Natural killer cell (primary cell): ENCODE results near the gene CHKA. TPM values are rescaled to one million over a fixed set of nuclear protein-coding genes. Genes with fewer than 3 reads are reported as not detected.

Experiments
- ATAC-seq, 3 donors: fragments of 150-1000 bp in 2 of 3; fragments of 200-7000 bp in 1 of 3; cut with Tn5 transposase; 1 replicate in 1 of 3; 2 replicates in 2 of 3; pipeline ENCODE4 v1.10.0; 2021; ENCODE audit warnings: mild to moderate bottlenecking in 2 of 3, moderate library complexity in 2 of 3
- DNase-seq, 2 donors: peaks; one replicate each; pipeline versions ENCODE4 v3.0.0 to v3.0.0-alpha.2; 2013 to 2021; ENCODE audit warnings: mixed read lengths in 1 of 2
- H3K27ac ChIP-seq: one replicate; pipeline ENCODE4 v1.5.1; 2013; ENCODE audit warnings: mild to moderate bottlenecking, low read length
- H3K27me3 ChIP-seq: one replicate; pipeline ENCODE4 v1.6.1; 2013; ENCODE audit warnings: low read length; ENCODE audit not compliant: control insufficient read depth, insufficient read depth
- H3K36me3 ChIP-seq: one replicate; pipeline ENCODE4 v1.6.1; 2013; ENCODE audit warnings: low read length; ENCODE audit not compliant: control insufficient read depth, insufficient read depth
- H3K4me1 ChIP-seq: one replicate; pipeline ENCODE4 v1.6.1; 2013; ENCODE audit warnings: low read length; ENCODE audit not compliant: control insufficient read depth, insufficient read depth
- H3K4me3 ChIP-seq: one replicate; pipeline ENCODE4 v1.5.1; 2013; ENCODE audit warnings: low read length
- H3K9me3 ChIP-seq: one replicate; pipeline ENCODE4 v1.6.1; 2013; ENCODE audit warnings: low read length; ENCODE audit not compliant: control insufficient read depth, insufficient read depth
- H3K27ac Mint-ChIP-seq, 2 donors: one replicate each; pipeline ENCODE4 v1.8.0; 2022; ENCODE audit warnings: mild to moderate bottlenecking in 2 of 2, mixed read lengths in 2 of 2, moderate library complexity in 1 of 2
- H3K27me3 Mint-ChIP-seq, 2 donors: one replicate each; pipeline ENCODE4 v1.8.0; 2022; ENCODE audit warnings: low read depth in 2 of 2, mixed read lengths in 2 of 2
- H3K36me3 Mint-ChIP-seq: one replicate; pipeline ENCODE4 v1.8.0; 2022; ENCODE audit warnings: mixed read lengths
- H3K4me1 Mint-ChIP-seq, 2 donors: one replicate each; pipeline ENCODE4 v1.8.0; 2022; ENCODE audit warnings: mixed read lengths in 2 of 2
- H3K4me3 Mint-ChIP-seq: one replicate; pipeline ENCODE4 v1.8.0; 2022; ENCODE audit warnings: mild to moderate bottlenecking, moderate library complexity, mixed read lengths
- H3K9me3 Mint-ChIP-seq, 2 donors: one replicate each; pipeline ENCODE4 v1.8.0; 2022; ENCODE audit warnings: mixed read lengths in 2 of 2
- CTCF ChIP-seq: fragments of 200-600 bp; IDR thresholded peaks from one replicate; pipeline ENCODE4 v1.8.0; 2022; ENCODE audit warnings: antibody characterized with exemption
- WGBS: methylation state at CpG from one replicate; pipeline ENCODE4 v1.1.7; 2013; ENCODE audit warnings: missing lambda C conversion rate; ENCODE audit not compliant: insufficient coverage; 5-methylcytosine and 5-hydroxymethylcytosine counted together
- intact Hi-C: fragments of 100-400 bp; cut with micrococcal nuclease; formaldehyde crosslinking; loops from one replicate; pipeline ENCODE4 v1.14.2; 2022
- total RNA-seq, 4 donors: library from RNA; stranded (reverse); fragments of 120-200 nt in 1 of 4; gene quantifications; one replicate each; pipeline versions ENCODE4 v1.2.3 to v1.2.4, GENCODE V29; 2013 to 2022

CHKA gene
- total RNA-seq, 3 donors from 2014 or later (not counting 1 experiment from before 2014, with no cell fraction given) = 15.8 to 24.6 (median 24.4) TPM

GRCh38 chr11:68113986-68114385 lies 7.2 kb downstream of the CHKA start:
- intact Hi-C loops = no loop called here
- Mint-ChIP-seq H3K27me3 (no peaks in the 10 kb centered on the region), H3K27ac (no peak overlapping the region), H3K4me3 (no peak overlapping the region), H3K4me1 (peaks cover 0 to 5% of the 10 kb centered on the region in 2 donors), H3K36me3 (no peaks in the 10 kb centered on the region), H3K9me3 (no peaks in the 10 kb centered on the region)
- H3K27me3 ChIP-seq = no peaks in the 10 kb centered on the region
- H3K4me3 ChIP-seq = no peak overlapping the region
- WGBS = 93% methylated on average over 3 of the region's 3 CpGs
- no peaks in the 10 kb centered on the region for H3K9me3 ChIP-seq
- H3K27ac ChIP-seq = no peak overlapping the region
- H3K36me3 ChIP-seq = no peaks in the 10 kb centered on the region
- TF ChIP-seq CTCF = no peak
- DNase-seq (no peak), ATAC-seq (no peak)
- no peaks in the 10 kb centered on the region for H3K4me1 ChIP-seq

GRCh38 chr11:68107689-68108088 lies 13.5 kb downstream of the CHKA start:
- 92% methylated on average over 10 of the region's 10 CpGs for WGBS
- H3K4me3 ChIP-seq = no peak overlapping the region
- no peaks in the 10 kb centered on the region for H3K4me1 ChIP-seq
- no peak for TF ChIP-seq CTCF
- no peak for DNase-seq
- H3K27ac Mint-ChIP-seq = no peak overlapping the region
- H3K27me3 ChIP-seq = no peaks in the 10 kb centered on the region
- H3K9me3 ChIP-seq = no peaks in the 10 kb centered on the region
- H3K4me3 Mint-ChIP-seq = no peak overlapping the region
- H3K9me3 Mint-ChIP-seq = no peaks in the 10 kb centered on the region
- peaks cover 0 to 4% of the 10 kb centered on the region in 2 donors for H3K4me1 Mint-ChIP-seq
- intact Hi-C loops = no loop called here
- H3K36me3 Mint-ChIP-seq = no peaks in the 10 kb centered on the region
- H3K27ac ChIP-seq = no peak overlapping the region
- no peaks in the 10 kb centered on the region for H3K27me3 Mint-ChIP-seq
- ATAC-seq = no peak
- H3K36me3 ChIP-seq = no peaks in the 10 kb centered on the region

GRCh38 chr11:68106165-68106940 lies 14.8 kb downstream of the CHKA start:
- no peaks in the 10 kb centered on the region for H3K9me3 Mint-ChIP-seq
- Histone ChIP-seq H3K4me3 (no peak overlapping the region), H3K9me3 (no peaks in the 10 kb centered on the region), H3K27ac (no peak overlapping the region), H3K36me3 (no peaks in the 10 kb centered on the region), H3K4me1 (no peaks in the 10 kb centered on the region), H3K27me3 (no peaks in the 10 kb centered on the region)
- no peaks in the 10 kb centered on the region for H3K36me3 Mint-ChIP-seq
- TF ChIP-seq CTCF = no peak
- ATAC-seq = no peak
- peaks cover 1 to 6% of the 10 kb centered on the region in 2 donors for H3K4me1 Mint-ChIP-seq
- DNase-seq = no peak
- H3K27me3 Mint-ChIP-seq = no peaks in the 10 kb centered on the region
- no peak overlapping the region for H3K27ac Mint-ChIP-seq
- intact Hi-C loops = no loop called here
- WGBS = 87% methylated on average over 6 of the region's 8 CpGs
- H3K4me3 Mint-ChIP-seq = no peak overlapping the region
